ENCODE measurements around the gene FCHSD2. TPM values are rescaled to one million over a fixed set of nuclear protein-coding genes. Genes with fewer than 3 reads are reported as not detected.

FCHSD2 gene
- total and polyA plus RNA-seq, 2 of the 13 experiments (the other 11 are each of a cell fraction or from before 2014, with no cell fraction given), result 20.5 to 24.8 TPM

GRCh38 chr11:72787216-72788104 lies 354.7 kb downstream of the FCHSD2 start (continued):
- TF ChIP-seq LRRFIP1 (CRISPR knock-in tag; conservative IDR thresholded peaks at IDR 0.05), result no peak
- TF ChIP-seq U2AF1 (optimal IDR thresholded peaks at IDR 0.05; ENCODE audit: low read depth, low read length), result no peak
- no peak for TF ChIP-seq CENPT (CRISPR knock-in tag; IDR thresholded peaks at IDR 0.05; ENCODE audit: low read depth)
- TF ChIP-seq DR1 (CRISPR knock-in tag; IDR thresholded peaks at IDR 0.05), result peak; percentile 69
- TF ChIP-seq, protein P1, sequence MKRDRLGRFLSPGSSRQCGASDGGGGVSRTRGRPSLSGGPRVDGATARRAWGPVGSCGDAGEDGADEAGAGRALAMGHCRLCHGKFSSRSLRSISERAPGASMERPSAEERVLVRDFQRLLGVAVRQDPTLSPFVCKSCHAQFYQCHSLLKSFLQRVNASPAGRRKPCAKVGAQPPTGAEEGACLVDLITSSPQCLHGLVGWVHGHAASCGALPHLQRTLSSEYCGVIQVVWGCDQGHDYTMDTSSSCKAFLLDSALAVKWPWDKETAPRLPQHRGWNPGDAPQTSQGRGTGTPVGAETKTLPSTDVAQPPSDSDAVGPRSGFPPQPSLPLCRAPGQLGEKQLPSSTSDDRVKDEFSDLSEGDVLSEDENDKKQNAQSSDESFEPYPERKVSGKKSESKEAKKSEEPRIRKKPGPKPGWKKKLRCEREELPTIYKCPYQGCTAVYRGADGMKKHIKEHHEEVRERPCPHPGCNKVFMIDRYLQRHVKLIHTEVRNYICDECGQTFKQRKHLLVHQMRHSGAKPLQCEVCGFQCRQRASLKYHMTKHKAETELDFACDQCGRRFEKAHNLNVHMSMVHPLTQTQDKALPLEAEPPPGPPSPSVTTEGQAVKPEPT (CRISPR knock-in tag; IDR thresholded peaks at IDR 0.05; ENCODE audit: low read depth), result peak; percentile 75; the same call in 1 of the 2 replicates
- TF ChIP-seq MEIS1 (CRISPR knock-in tag; IDR thresholded peaks at IDR 0.05; ENCODE audit: borderline replicate concordance), result peak; percentile 86
- TF ChIP-seq, protein P2, sequence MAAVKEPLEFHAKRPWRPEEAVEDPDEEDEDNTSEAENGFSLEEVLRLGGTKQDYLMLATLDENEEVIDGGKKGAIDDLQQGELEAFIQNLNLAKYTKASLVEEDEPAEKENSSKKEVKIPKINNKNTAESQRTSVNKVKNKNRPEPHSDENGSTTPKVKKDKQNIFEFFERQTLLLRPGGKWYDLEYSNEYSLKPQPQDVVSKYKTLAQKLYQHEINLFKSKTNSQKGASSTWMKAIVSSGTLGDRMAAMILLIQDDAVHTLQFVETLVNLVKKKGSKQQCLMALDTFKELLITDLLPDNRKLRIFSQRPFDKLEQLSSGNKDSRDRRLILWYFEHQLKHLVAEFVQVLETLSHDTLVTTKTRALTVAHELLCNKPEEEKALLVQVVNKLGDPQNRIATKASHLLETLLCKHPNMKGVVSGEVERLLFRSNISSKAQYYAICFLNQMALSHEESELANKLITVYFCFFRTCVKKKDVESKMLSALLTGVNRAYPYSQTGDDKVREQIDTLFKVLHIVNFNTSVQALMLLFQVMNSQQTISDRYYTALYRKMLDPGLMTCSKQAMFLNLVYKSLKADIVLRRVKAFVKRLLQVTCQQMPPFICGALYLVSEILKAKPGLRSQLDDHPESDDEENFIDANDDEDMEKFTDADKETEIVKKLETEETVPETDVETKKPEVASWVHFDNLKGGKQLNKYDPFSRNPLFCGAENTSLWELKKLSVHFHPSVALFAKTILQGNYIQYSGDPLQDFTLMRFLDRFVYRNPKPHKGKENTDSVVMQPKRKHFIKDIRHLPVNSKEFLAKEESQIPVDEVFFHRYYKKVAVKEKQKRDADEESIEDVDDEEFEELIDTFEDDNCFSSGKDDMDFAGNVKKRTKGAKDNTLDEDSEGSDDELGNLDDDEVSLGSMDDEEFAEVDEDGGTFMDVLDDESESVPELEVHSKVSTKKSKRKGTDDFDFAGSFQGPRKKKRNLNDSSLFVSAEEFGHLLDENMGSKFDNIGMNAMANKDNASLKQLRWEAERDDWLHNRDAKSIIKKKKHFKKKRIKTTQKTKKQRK (IDR thresholded peaks at IDR 0.05; ENCODE audit: low read length), result no peak
- no peak for TF ChIP-seq CAMTA2 (CRISPR knock-in tag; IDR thresholded peaks at IDR 0.05; ENCODE audit: borderline replicate concordance)
- TF ChIP-seq FOXM1 (CRISPR knock-in tag; IDR thresholded peaks at IDR 0.05), result no peak
- no peak for TF ChIP-seq ZNF713 (CRISPR knock-in tag; IDR thresholded peaks at IDR 0.05)
- no peak for TF ChIP-seq SMARCE1 (IDR thresholded peaks at IDR 0.05; ENCODE audit: borderline replicate concordance)
- TF ChIP-seq ZNF775 (CRISPR knock-in tag; IDR thresholded peaks at IDR 0.05; ENCODE audit: borderline replicate concordance), result peak; percentile 60; the same call in 1 of the 2 replicates
- TF ChIP-seq, protein P3, sequence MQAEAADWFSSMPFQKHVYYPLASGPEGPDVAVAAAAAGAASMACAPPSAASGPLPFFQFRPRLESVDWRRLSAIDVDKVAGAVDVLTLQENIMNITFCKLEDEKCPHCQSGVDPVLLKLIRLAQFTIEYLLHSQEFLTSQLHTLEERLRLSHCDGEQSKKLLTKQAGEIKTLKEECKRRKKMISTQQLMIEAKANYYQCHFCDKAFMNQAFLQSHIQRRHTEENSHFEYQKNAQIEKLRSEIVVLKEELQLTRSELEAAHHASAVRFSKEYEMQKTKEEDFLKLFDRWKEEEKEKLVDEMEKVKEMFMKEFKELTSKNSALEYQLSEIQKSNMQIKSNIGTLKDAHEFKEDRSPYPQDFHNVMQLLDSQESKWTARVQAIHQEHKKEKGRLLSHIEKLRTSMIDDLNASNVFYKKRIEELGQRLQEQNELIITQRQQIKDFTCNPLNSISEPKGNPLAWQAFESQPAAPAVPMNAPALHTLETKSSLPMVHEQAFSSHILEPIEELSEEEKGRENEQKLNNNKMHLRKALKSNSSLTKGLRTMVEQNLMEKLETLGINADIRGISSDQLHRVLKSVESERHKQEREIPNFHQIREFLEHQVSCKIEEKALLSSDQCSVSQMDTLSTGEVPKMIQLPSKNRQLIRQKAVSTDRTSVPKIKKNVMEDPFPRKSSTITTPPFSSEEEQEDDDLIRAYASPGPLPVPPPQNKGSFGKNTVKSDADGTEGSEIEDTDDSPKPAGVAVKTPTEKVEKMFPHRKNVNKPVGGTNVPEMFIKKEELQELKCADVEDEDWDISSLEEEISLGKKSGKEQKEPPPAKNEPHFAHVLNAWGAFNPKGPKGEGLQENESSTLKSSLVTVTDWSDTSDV (CRISPR knock-in tag; IDR thresholded peaks at IDR 0.05), result no peak
- no peak for TF ChIP-seq ZNF616 (CRISPR knock-in tag; IDR thresholded peaks at IDR 0.05; ENCODE audit: low read depth)
- TF ChIP-seq TAF15 (IDR thresholded peaks at IDR 0.05; ENCODE audit: low read depth, low read length, poor library complexity, severe bottlenecking), result no peak
- no peak for TF ChIP-seq SNRNP70 (IDR thresholded peaks at IDR 0.05; ENCODE audit: low read depth, low read length)
